ENCODE data around the gene PITPNM3. TPM values are rescaled to one million over a fixed set of nuclear protein-coding genes. Genes with fewer than 3 reads are reported as not detected.

Gene PITPNM3
- total and polyA plus RNA-seq, 2 donors (not counting 1 experiment from before 2014, with no cell fraction given): 0.99 to 1.1 TPM

DNA sequence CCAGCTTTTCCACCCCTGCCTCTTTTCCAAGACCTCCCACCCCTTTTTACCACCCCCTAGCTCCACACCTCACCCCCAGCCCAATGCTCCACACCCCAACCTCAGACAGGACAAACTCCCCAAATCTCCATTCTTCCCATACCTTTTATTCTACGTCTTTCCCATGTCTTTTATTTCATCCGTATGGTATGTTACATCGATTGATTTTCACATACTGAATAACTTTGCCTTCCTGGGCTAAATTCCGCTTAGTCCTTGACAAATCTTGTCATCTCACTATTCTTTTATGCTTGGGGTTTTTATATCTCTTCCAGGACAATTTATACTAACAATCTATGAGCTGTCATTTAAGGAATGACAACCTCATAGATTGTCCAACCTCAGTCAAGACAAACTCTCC lies 46.4 kb downstream of the PITPNM3 start:
- Histone ChIP-seq H3K9ac (ENCODE audit: insufficient read depth, low read length) (no peak overlapping the region), H3K36me3 (ENCODE audit: control insufficient read depth, insufficient read depth, low read length) (no peaks in the 10 kb centered on the region), H3K79me2 (ENCODE audit: control insufficient read depth, insufficient read depth, low read length) (no peaks in the 10 kb centered on the region), H3K4me2 (ENCODE audit: extremely low read depth, insufficient read depth, low read length) (no peak overlapping the region), H2AFZ (ENCODE audit: low read length) (no peak overlapping the region), H3K9me3 (ENCODE audit: control insufficient read depth, insufficient read depth, low read depth, low read length) (no peaks in the 10 kb centered on the region), H3K4me3 (replicated peaks in 1 of 4; ENCODE audit: control extremely low read depth in 1 of 4, insufficient read depth in 1 of 4, low read depth in 3 of 4, low read length in 4 of 4) (no peak overlapping the region), H3K27me3 (ENCODE audit: control insufficient read depth, insufficient read depth, low read length) (no peaks in the 10 kb centered on the region), H3K4me1 (ENCODE audit: control insufficient read depth, extremely low read depth, insufficient read depth, low read length) (peaks cover 4% of the 10 kb centered on the region), H4K20me1 (ENCODE audit: control insufficient read depth, extremely low read depth, insufficient read depth, low read length) (no peaks in the 10 kb centered on the region), H3K27ac (ENCODE audit: insufficient read depth, low read length) (no peak overlapping the region)
- DNase-seq (ENCODE audit: low read depth in 2 of 2): no peak
- TF ChIP-seq EZH2 (IDR thresholded peaks at IDR 0.05; ENCODE audit: low read length, missing control alignments): no peak

- Histone ChIP-seq H3K27me3 (ENCODE audit: control insufficient read depth, insufficient read depth, low read length) (no peaks in the 10 kb centered on the region), H3K9ac (ENCODE audit: insufficient read depth, low read length) (no peak overlapping the region), H3K9me3 (ENCODE audit: control insufficient read depth, insufficient read depth, low read depth, low read length) (no peaks in the 10 kb centered on the region), H3K4me1 (ENCODE audit: control insufficient read depth, extremely low read depth, insufficient read depth, low read length) (peaks cover 4% of the 10 kb centered on the region), H3K4me2 (ENCODE audit: extremely low read depth, insufficient read depth, low read length) (no peak overlapping the region), H3K36me3 (ENCODE audit: control insufficient read depth, insufficient read depth, low read length) (no peaks in the 10 kb centered on the region), H3K79me2 (ENCODE audit: control insufficient read depth, insufficient read depth, low read length) (no peaks in the 10 kb centered on the region), H3K4me3 (replicated peaks in 1 of 4; ENCODE audit: control extremely low read depth in 1 of 4, insufficient read depth in 1 of 4, low read depth in 3 of 4, low read length in 4 of 4) (no peak overlapping the region), H4K20me1 (ENCODE audit: control insufficient read depth, extremely low read depth, insufficient read depth, low read length) (no peaks in the 10 kb centered on the region), H3K27ac (ENCODE audit: insufficient read depth, low read length) (no peak overlapping the region), H2AFZ (ENCODE audit: low read length) (no peak overlapping the region)
- DNase-seq (ENCODE audit: low read depth in 2 of 2): peak in 1 of 2 donors; percentile 58
- TF ChIP-seq, protein P1, sequence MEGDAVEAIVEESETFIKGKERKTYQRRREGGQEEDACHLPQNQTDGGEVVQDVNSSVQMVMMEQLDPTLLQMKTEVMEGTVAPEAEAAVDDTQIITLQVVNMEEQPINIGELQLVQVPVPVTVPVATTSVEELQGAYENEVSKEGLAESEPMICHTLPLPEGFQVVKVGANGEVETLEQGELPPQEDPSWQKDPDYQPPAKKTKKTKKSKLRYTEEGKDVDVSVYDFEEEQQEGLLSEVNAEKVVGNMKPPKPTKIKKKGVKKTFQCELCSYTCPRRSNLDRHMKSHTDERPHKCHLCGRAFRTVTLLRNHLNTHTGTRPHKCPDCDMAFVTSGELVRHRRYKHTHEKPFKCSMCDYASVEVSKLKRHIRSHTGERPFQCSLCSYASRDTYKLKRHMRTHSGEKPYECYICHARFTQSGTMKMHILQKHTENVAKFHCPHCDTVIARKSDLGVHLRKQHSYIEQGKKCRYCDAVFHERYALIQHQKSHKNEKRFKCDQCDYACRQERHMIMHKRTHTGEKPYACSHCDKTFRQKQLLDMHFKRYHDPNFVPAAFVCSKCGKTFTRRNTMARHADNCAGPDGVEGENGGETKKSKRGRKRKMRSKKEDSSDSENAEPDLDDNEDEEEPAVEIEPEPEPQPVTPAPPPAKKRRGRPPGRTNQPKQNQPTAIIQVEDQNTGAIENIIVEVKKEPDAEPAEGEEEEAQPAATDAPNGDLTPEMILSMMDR (conservative IDR thresholded peaks at IDR 0.05 in 1 of 2, IDR thresholded peaks at IDR 0.05 in 1 of 2; ENCODE audit: low read depth in 1 of 2, low read length in 2 of 2): no peak
Measured at GRCh38 chr17:6509031-6509771, 47.2 kb downstream of the PITPNM3 start.

- Histone ChIP-seq H3K36me3 (ENCODE audit: control insufficient read depth, insufficient read depth, low read length) (no peaks in the 10 kb centered on the region), H3K4me2 (ENCODE audit: extremely low read depth, insufficient read depth, low read length) (no peak overlapping the region), H3K4me3 (replicated peaks in 1 of 4; ENCODE audit: control extremely low read depth in 1 of 4, insufficient read depth in 1 of 4, low read depth in 3 of 4, low read length in 4 of 4) (no peak overlapping the region), H3K27ac (ENCODE audit: insufficient read depth, low read length) (no peak overlapping the region), H3K79me2 (ENCODE audit: control insufficient read depth, insufficient read depth, low read length) (no peaks in the 10 kb centered on the region), H3K27me3 (ENCODE audit: control insufficient read depth, insufficient read depth, low read length) (no peaks in the 10 kb centered on the region), H3K4me1 (ENCODE audit: control insufficient read depth, extremely low read depth, insufficient read depth, low read length) (peaks cover 4% of the 10 kb centered on the region), H2AFZ (ENCODE audit: low read length) (no peak overlapping the region), H4K20me1 (ENCODE audit: control insufficient read depth, extremely low read depth, insufficient read depth, low read length) (no peaks in the 10 kb centered on the region), H3K9ac (ENCODE audit: insufficient read depth, low read length) (no peak overlapping the region), H3K9me3 (ENCODE audit: control insufficient read depth, insufficient read depth, low read depth, low read length) (no peaks in the 10 kb centered on the region)
- DNase-seq (ENCODE audit: low read depth in 2 of 2): no peak
- TF ChIP-seq, protein P1 (conservative IDR thresholded peaks at IDR 0.05 in 1 of 2, IDR thresholded peaks at IDR 0.05 in 1 of 2; ENCODE audit: low read depth in 1 of 2, low read length in 2 of 2): no peak
- no peak for TF ChIP-seq EZH2 (IDR thresholded peaks at IDR 0.05; ENCODE audit: low read length, missing control alignments)
Measured at GRCh38 chr17:6508519-6509030, 47.8 kb downstream of the PITPNM3 start.

Measured in fibroblast of lung (primary cell).